ENCODE results near the gene SCARB1.

Gene SCARB1

DNA sequence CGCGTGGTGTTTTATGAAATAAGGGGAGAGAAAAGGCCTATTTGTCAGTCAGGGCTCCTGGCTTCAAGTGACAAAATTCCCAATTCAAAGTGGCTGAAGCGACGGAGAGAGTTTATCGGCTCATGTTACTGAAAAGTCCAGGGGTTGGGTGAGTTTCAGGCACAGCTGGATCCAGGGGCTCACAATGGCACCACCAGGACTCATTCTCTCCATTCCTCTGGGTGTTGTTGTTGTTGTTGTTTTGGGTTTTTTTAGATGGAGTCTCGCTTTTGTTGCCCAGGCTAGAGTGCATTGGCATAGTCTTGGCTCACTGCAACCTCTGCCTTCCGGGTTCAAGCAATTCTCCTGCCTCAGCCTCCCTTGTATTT, 119.4 kb downstream of the SCARB1 start:
- Mint-ChIP-seq H3K27ac (no peak overlapping the region), H3K9me3 (peaks cover 6% of the 10 kb centered on the region), H3K4me1 (peaks cover 81% of the 10 kb centered on the region), H3K36me3 (ENCODE audit: low read depth) (no peaks in the 10 kb centered on the region), H3K4me3 (no peak overlapping the region), H3K27me3 (ENCODE audit: low read depth, poor library complexity) (peaks cover 24% of the 10 kb centered on the region)
- no peak for DNase-seq
- TF ChIP-seq, protein P1, sequence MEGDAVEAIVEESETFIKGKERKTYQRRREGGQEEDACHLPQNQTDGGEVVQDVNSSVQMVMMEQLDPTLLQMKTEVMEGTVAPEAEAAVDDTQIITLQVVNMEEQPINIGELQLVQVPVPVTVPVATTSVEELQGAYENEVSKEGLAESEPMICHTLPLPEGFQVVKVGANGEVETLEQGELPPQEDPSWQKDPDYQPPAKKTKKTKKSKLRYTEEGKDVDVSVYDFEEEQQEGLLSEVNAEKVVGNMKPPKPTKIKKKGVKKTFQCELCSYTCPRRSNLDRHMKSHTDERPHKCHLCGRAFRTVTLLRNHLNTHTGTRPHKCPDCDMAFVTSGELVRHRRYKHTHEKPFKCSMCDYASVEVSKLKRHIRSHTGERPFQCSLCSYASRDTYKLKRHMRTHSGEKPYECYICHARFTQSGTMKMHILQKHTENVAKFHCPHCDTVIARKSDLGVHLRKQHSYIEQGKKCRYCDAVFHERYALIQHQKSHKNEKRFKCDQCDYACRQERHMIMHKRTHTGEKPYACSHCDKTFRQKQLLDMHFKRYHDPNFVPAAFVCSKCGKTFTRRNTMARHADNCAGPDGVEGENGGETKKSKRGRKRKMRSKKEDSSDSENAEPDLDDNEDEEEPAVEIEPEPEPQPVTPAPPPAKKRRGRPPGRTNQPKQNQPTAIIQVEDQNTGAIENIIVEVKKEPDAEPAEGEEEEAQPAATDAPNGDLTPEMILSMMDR (IDR thresholded peaks at IDR 0.05) = no peak

DNA sequence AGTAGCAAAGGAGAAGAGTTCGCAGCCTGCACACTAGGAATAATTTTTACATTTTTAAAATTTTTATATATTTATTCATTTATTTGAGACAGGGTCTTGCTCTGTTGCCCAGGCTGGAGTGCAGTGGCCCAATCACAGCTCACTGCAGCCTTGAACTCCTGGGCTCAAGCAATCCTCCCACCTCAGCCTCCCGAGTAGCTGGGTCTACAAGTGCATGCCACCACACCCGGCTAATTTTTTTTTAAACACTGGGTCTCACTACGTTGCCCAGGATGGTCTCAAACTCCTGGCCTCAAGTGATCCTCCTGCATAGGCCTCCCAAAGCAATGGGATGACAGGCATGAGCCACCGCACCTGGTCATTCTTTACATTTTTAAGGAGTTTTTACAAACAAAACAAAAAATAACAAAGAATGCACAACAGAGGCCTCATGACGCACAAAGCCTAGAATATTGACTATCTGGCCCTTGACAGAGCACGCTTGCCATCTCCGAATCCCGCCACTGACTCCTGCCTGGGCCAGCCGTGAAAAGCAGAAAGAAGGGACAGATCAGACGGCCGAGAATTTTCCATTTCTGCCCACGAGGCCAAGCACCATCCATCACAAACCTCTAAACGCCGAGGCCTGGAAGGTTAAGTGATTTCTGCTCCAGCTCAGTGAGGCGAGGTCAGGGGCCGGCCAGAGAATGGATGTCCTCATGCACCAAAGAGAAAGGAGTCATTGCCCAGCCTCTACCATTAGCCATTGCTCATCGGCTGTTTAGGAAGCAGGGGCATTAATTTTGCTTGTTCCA, 120.0 kb downstream of the SCARB1 start:
- no peaks in the 10 kb centered on the region for H3K36me3 Mint-ChIP-seq (ENCODE audit: low read depth)
- peaks cover 84% of the 10 kb centered on the region for H3K4me1 Mint-ChIP-seq
- peaks cover 6% of the 10 kb centered on the region for H3K9me3 Mint-ChIP-seq
- no peak for DNase-seq
- H3K4me3 Mint-ChIP-seq = no peak overlapping the region
- peak overlapping the region; percentile 3 for H3K27ac Mint-ChIP-seq
- peaks cover 22% of the 10 kb centered on the region for H3K27me3 Mint-ChIP-seq (ENCODE audit: low read depth, poor library complexity)
- TF ChIP-seq, protein P1 (IDR thresholded peaks at IDR 0.05) = no peak

DNA sequence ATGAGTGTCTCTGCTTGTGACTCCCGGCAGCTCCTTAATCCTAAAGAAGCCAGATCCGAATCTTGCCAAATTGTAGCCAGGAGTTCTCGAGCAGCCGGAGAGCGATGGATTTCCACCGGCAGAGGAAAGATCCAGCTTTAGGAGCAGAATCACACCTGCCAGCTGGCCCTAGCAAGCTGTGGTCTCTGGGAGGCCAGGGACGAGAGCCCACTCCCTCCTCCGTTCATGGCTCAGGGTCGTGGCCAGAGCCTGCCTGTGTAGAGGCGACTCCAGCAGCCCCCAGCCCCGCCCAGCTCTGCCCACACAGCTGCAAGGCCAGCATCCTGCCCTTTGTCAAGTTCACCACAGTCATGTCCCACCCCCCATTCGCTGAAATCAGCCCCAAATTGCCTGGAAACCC, 121.0 kb downstream of the SCARB1 start:
- H3K4me3 Mint-ChIP-seq = no peak overlapping the region
- TF ChIP-seq, protein P1 (IDR thresholded peaks at IDR 0.05) = no peak
- H3K4me1 Mint-ChIP-seq = peaks cover 84% of the 10 kb centered on the region
- H3K27ac Mint-ChIP-seq = no peak overlapping the region
- peaks cover 6% of the 10 kb centered on the region for H3K9me3 Mint-ChIP-seq
- peaks cover 15% of the 10 kb centered on the region for H3K27me3 Mint-ChIP-seq (ENCODE audit: low read depth, poor library complexity)
- no peak for DNase-seq
- no peaks in the 10 kb centered on the region for H3K36me3 Mint-ChIP-seq (ENCODE audit: low read depth)

DNA sequence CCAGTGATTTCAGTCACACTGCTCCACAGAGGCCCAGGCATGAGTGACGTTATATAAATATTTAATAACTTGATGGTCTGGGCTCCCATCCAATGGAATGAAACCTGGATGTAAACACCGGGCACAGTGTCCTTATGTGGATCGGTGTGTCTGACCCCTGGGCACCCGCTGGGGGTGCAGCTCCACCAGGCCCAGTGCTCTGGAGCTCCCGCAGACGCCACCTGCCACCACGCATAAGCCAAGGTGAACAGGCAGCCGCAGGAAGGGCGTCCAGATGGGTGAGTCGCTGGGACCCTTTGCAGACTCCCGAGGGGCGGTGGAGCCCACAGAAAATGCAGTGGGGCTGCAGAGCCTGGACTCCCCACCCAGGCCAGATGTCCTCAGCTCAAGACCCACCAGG, 121.6 kb downstream of the SCARB1 start:
- Mint-ChIP-seq H3K4me3 (no peak overlapping the region), H3K9me3 (peaks cover 6% of the 10 kb centered on the region), H3K27ac (no peak overlapping the region), H3K4me1 (peaks cover 78% of the 10 kb centered on the region), H3K36me3 (ENCODE audit: low read depth) (no peaks in the 10 kb centered on the region), H3K27me3 (ENCODE audit: low read depth, poor library complexity) (peaks cover 14% of the 10 kb centered on the region)
- TF ChIP-seq, protein P1 (IDR thresholded peaks at IDR 0.05) = no peak
- no peak for DNase-seq

DNA sequence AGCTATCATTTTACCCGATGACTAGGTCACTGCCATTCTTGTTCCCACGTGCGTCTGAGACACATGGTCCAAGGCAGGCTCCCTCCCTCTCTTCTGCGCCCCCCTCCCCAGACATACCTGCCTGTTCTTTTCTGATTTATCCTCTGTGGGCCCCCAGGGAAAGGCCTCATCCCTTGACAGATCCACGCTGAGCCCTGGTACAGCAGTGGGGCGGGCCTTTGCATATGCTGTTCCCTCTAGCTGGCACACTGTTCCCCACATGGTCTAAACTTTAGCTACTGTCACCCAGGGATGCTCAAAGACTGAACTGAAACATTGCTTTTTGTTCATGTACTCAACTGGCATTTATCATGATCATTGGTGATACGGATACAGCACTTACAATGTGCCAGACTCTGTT, 122.5 kb downstream of the SCARB1 start:
- Mint-ChIP-seq H3K9me3 (peaks cover 6% of the 10 kb centered on the region), H3K27me3 (ENCODE audit: low read depth, poor library complexity) (peaks cover 15% of the 10 kb centered on the region), H3K4me1 (peaks cover 69% of the 10 kb centered on the region), H3K36me3 (ENCODE audit: low read depth) (no peaks in the 10 kb centered on the region), H3K27ac (no peak overlapping the region), H3K4me3 (no peak overlapping the region)
- TF ChIP-seq, protein P1 (IDR thresholded peaks at IDR 0.05) = no peak
- DNase-seq = no peak

DNA sequence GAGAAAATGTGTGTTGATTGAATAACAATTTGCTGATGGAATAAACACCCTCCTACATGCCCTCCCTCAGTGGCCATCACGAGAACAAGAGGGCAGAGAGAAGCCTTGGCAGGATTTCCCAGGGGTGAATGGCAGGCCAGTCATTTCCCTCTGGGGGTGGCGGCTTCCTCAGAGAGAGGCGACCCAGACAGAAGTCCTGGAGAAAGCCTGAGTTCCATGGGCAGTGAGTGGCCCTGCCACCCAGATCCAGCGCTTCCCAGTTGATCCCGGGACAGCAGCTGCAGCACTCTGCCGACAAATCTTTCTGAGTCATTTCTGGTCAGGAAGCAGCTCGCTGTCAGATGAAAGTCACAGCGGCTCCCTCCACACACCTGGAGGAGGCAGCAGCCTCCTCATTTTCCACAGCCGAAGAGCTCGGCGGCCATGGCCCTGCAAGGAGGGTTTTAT, 123.0 kb downstream of the SCARB1 start:
- peaks cover 18% of the 10 kb centered on the region for H3K27me3 Mint-ChIP-seq (ENCODE audit: low read depth, poor library complexity)
- no peak for DNase-seq
- no peak overlapping the region for H3K4me3 Mint-ChIP-seq
- H3K27ac Mint-ChIP-seq = no peak overlapping the region
- TF ChIP-seq, protein P1 (IDR thresholded peaks at IDR 0.05) = no peak
- no peaks in the 10 kb centered on the region for H3K36me3 Mint-ChIP-seq (ENCODE audit: low read depth)
- H3K4me1 Mint-ChIP-seq = peaks cover 64% of the 10 kb centered on the region
- H3K9me3 Mint-ChIP-seq = peaks cover 6% of the 10 kb centered on the region
